Islet precursor cell (in vitro differentiated cells): ENCODE results near the gene ADIPOQ.
"Not testable (repeated sequence)": the region's sequence is repeated elsewhere in the genome, so short reads cannot be mapped to it uniquely, and the experiment has no call there.

ENCODE experiments used
- DNase-seq: peaks from one replicate; pipeline ENCODE4 v3.0.0-alpha.2; 2018

The ADIPOQ gene

GRCh38 chr3:186873796-186874195 lies 31.3 kb downstream of the ADIPOQ start:
- not testable (repeated sequence) for DNase-seq

GRCh38 chr3:186874216-186874615 lies 31.7 kb downstream of the ADIPOQ start:
- not testable (repeated sequence) for DNase-seq

- not testable (repeated sequence) for DNase-seq
Observed at GRCh38 chr3:186874841-186875240, 32.3 kb downstream of the ADIPOQ start.

- DNase-seq: no peak
Observed at GRCh38 chr3:186875708-186876107, 33.2 kb downstream of the ADIPOQ start.

- no peak for DNase-seq
Observed at GRCh38 chr3:186879781-186880180, 37.3 kb downstream of the ADIPOQ start.

- no peak for DNase-seq
Observed at GRCh38 chr3:186880406-186880805, 37.9 kb downstream of the ADIPOQ start.

- no peak for DNase-seq
Observed at GRCh38 chr3:186882150-186882524, 39.6 kb downstream of the ADIPOQ start.

- peak; percentile 78 for DNase-seq
Observed at GRCh38 chr3:186882881-186883685, 40.6 kb downstream of the ADIPOQ start.

GRCh38 chr3:186883686-186884058 lies 41.2 kb downstream of the ADIPOQ start:
- DNase-seq: no peak

- not testable (repeated sequence) for DNase-seq
Observed at GRCh38 chr3:186884868-186885267, 42.4 kb downstream of the ADIPOQ start.

- peak; percentile 74 for DNase-seq
Observed at GRCh38 chr3:186886202-186886981, 43.9 kb downstream of the ADIPOQ start.

GRCh38 chr3:186887507-186887938 lies 45.0 kb downstream of the ADIPOQ start:
- DNase-seq: not testable (repeated sequence)

- DNase-seq: no peak
Observed at GRCh38 chr3:186888569-186888968, 46.1 kb downstream of the ADIPOQ start.

GRCh38 chr3:186889698-186890097 lies 47.2 kb downstream of the ADIPOQ start:
- DNase-seq: not testable (repeated sequence)

GRCh38 chr3:186890911-186891310 lies 48.4 kb downstream of the ADIPOQ start:
- no peak for DNase-seq

- DNase-seq: not testable (repeated sequence)
Observed at GRCh38 chr3:186893071-186893470, 50.6 kb downstream of the ADIPOQ start.

GRCh38 chr3:186895406-186895805 lies 52.9 kb downstream of the ADIPOQ start:
- DNase-seq: no peak

- no peak for DNase-seq
Observed at GRCh38 chr3:186896006-186896405, 53.5 kb downstream of the ADIPOQ start.

- no peak for DNase-seq
Observed at GRCh38 chr3:186896875-186897274, 54.4 kb downstream of the ADIPOQ start.

GRCh38 chr3:186901135-186901734 lies 58.7 kb downstream of the ADIPOQ start:
- DNase-seq: no peak

GRCh38 chr3:186902154-186902553 lies 59.6 kb downstream of the ADIPOQ start:
- DNase-seq: peak; percentile 71

GRCh38 chr3:186902713-186903112 lies 60.2 kb downstream of the ADIPOQ start:
- DNase-seq: no peak

- not testable (repeated sequence) for DNase-seq
Observed at GRCh38 chr3:186903676-186904075, 61.2 kb downstream of the ADIPOQ start.

GRCh38 chr3:186907075-186907474 lies 64.6 kb downstream of the ADIPOQ start:
- not testable (repeated sequence) for DNase-seq
